GM12801 (cell line): ENCODE data around the gene PRDM11.

ENCODE experiments used
- TF ChIP-seq, protein P1 (sequence below): IDR thresholded peaks from one replicate; pipeline ENCODE4 v1.5.1; 2011; ENCODE audit warnings: control low read depth; ENCODE audit not compliant: insufficient read length; ENCODE audit errors: extremely low read depth

PRDM11 gene

DNA sequence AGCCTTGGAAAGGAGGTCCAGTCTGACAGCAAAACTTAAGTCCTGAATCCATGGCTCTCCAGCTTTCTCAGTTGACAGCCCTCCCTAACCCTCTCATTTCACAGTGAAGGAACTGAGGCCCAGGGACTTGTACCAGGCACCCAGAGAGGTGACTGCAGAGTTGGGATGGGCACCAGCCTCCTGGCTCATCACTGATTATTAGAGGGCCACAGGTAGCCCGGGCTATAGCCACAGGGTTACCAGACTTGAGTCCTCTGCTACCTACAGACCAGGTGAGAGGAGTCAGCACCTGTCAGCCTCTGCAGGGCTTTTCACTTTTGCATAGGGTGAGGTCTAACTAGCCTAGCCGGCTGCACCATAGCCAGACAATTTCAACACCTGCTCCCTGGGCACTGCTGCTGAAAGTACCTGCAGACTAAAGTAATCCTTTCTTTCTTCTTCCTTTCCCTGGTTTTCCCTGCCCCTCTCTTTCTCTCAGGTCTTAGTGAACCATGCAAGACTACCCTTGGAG is 102.1 kb downstream of the PRDM11 start:
- TF ChIP-seq, protein P1, sequence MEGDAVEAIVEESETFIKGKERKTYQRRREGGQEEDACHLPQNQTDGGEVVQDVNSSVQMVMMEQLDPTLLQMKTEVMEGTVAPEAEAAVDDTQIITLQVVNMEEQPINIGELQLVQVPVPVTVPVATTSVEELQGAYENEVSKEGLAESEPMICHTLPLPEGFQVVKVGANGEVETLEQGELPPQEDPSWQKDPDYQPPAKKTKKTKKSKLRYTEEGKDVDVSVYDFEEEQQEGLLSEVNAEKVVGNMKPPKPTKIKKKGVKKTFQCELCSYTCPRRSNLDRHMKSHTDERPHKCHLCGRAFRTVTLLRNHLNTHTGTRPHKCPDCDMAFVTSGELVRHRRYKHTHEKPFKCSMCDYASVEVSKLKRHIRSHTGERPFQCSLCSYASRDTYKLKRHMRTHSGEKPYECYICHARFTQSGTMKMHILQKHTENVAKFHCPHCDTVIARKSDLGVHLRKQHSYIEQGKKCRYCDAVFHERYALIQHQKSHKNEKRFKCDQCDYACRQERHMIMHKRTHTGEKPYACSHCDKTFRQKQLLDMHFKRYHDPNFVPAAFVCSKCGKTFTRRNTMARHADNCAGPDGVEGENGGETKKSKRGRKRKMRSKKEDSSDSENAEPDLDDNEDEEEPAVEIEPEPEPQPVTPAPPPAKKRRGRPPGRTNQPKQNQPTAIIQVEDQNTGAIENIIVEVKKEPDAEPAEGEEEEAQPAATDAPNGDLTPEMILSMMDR, result no peak

DNA sequence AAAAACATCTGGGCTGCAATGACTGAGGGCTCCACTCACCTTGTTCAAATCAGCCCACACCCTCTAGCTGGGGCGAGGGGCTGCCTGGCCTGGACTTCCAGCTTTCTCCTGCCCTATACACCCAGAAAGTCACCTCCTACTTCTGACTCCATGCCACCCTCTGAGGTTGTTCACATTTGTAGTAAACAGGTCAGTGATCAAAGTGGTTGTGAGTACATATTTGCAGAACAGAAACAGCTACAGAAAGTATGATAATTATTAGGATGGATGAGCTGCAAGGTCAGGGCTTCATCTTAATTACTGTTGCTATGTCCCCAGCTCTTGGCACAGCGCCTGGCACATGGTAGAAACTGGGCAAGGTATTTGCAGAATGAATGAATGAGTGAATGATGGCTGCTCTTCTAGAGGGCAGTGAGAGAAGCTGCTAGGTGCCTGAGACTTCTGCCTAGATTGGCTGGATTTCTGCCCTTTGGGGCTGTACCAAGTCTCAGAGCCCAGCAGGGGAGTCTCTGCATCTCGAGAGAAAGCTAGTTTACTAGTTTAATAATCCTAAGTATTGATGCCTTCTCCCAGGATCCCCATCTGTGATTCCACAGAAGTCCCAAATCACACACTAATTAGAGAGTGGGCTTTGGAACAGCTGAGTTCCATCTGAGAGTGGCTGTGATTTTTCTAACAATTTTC is 103.7 kb downstream of the PRDM11 start:
- TF ChIP-seq, protein P1, result no peak

DNA sequence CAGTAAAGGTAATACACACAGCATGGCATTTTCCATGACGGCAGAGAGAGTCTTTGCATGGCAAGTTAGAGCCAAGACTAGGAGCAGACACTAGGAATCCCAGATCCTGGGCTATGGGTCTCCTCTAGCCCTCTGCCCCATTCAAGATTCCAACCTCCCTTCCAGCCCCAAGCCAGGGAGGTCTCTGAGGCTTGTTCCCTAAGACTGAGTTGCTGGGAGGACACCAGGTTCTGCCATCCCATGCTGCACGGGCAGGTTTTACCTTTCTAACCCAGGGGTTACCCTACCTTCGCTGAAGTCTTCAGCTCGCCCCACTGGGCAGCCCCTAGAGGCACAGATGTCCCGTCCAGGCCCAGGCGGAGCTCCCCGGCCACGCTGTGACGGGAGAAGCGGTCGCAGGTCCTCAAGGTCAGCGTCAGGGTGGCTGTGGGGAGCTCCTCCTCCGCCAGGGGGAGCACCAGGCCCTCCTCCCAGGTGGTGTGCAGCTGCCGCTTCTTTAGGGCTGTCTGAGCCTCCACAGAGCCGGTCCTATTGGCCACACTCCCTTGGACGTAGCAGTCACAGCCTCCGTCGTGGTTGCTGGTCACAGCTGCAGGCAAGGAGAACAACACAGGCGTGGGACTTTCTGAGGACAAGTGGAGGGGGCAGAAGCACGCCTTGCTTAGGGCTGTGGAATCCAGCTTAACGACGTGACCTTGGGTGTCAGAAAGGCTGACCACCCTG is 105.9 kb downstream of the PRDM11 start:
- TF ChIP-seq, protein P1, result no peak

DNA sequence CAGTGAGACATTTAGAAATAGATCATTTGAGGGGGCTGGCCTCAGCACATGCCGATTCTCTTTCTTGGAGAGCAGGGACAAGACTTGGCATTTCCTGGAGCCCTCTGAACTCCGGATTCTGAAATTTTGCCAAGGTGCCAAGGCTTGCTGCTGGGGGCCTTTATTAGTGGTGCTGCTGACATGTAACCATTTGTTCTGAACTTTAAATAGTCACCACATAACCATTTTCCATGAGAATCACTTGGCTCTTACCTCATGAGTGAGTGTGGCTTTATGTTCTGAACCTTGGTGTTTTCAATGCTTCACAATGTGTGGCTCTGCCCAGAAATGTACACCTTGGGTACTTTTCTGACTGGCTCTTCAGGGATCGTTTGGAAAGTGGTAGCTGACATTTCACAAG is 106.4 kb downstream of the PRDM11 start:
- TF ChIP-seq, protein P1, result no peak

DNA sequence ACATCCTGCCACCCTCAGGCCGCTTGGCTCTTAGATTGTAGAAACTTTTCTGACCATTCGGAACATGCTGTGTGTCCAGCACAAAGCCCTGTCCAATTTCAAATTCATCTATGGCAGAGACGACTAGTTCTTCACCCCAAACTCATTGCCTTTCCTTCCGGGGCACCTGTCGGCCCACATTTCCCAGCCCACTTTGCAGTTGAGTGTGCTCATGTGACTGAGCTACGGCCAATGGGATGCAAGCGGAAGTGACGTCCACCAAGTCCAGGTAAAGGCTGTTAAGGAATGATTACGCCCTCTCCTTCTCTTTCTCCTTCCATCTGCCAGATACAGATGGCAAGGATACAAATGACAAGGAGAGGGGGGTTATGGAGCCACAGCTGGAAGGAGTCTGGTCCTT is 107.2 kb downstream of the PRDM11 start:
- TF ChIP-seq, protein P1, result no peak

DNA sequence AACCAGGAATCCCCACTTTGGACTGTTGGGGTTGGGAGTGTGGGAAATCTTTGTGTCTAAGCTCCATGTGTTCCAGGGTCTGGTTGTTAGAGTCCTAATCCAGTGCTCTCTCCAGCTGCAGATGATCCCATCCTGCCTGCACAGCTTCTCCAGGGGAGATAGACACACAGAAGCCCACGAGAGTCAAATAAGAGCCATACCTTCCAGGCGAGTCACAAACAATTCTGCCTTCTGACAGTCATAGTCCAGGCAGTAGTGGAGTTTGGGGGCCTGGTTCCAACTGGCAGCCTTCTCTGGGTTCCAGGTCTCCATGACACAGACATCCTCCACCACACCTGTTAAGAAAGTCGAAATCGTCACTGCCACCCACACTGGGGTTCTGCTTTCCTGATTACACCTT is 107.6 kb downstream of the PRDM11 start:
- TF ChIP-seq, protein P1, result no peak

DNA sequence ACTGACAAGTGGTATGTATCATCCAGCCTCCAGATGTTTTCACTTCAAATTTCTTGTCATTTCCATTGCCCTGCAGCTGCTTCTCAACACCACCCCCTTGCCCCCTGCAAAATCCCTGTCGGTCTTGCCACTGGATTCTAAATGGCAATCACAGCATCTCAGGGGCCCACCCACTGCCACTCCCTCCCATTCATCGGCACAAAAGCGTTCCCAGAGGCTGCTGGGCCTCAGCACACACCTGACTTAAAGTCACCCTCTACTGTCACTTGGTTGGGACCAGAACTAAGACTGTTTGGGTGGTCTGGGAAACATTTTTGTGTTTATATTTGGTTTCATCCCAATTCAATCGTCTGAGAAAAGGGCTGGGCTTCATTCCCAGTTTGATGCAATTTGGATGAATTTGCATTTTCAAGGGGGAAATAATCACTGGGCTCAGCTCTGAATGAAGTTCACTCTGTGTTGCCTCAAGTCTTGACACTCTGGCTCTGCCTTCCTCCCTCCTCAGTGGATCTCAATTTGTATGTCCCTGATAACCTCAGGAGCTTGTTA is 112.6 kb downstream of the PRDM11 start:
- TF ChIP-seq, protein P1, result no peak
